Astrocyte of the cerebellum (primary cell): ENCODE results near the gene PIAS1.

ENCODE experiments used
- DNase-seq: peaks from one replicate; pipeline ENCODE4 v3.0.0-alpha.2; 2011; ENCODE audit warnings: low read depth
- H3K4me3 ChIP-seq: 2 replicates; pipeline ENCODE4 v1.5.1; 2011; ENCODE audit warnings: mild to moderate bottlenecking, low read depth, low read length, moderate library complexity
- CTCF ChIP-seq: IDR thresholded peaks from 2 replicates; pipeline ENCODE4 v1.5.1; 2012; ENCODE audit warnings: low read length, low read depth, moderate library complexity, mild to moderate bottlenecking; ENCODE audit errors: missing control alignments
- in situ Hi-C: cut with HindIII; loops from 2 replicates; pipeline ENCODE4 v1.10.0; 2017; ENCODE audit warnings: low sequenced_read_pairs

PIAS1 gene

GRCh38 chr15:68205558-68205944 is 151.4 kb downstream of the PIAS1 start:
- in situ Hi-C loops, result no loop called here
- DNase-seq, result no peak
- TF ChIP-seq CTCF, result no peak
- H3K4me3 ChIP-seq, result no peak overlapping the region

- TF ChIP-seq CTCF, result no peak
- no peak overlapping the region for H3K4me3 ChIP-seq
- in situ Hi-C loops, result no loop called here
- no peak for DNase-seq
These were observed 151.9 kb downstream of the PIAS1 start for GRCh38 chr15:68205954-68206539.

- no peak for TF ChIP-seq CTCF
- in situ Hi-C loops, result no loop called here
- no peak overlapping the region for H3K4me3 ChIP-seq
- no peak for DNase-seq
These were observed 152.6 kb downstream of the PIAS1 start for GRCh38 chr15:68206711-68207151.

GRCh38 chr15:68207176-68207935 is 153.2 kb downstream of the PIAS1 start:
- TF ChIP-seq CTCF, result no peak
- no peak overlapping the region for H3K4me3 ChIP-seq
- in situ Hi-C loops, result no loop called here
- no peak for DNase-seq

- in situ Hi-C loops, result no loop called here
- TF ChIP-seq CTCF, result no peak
- no peak overlapping the region for H3K4me3 ChIP-seq
- no peak for DNase-seq
These were observed 154.0 kb downstream of the PIAS1 start for GRCh38 chr15:68208136-68208535.

GRCh38 chr15:68208636-68209240 is 154.6 kb downstream of the PIAS1 start:
- in situ Hi-C loops, result no loop called here
- no peak for DNase-seq

More at GRCh38 chr15:68208636-68209240, 154.6 kb downstream of the PIAS1 start:
- TF ChIP-seq CTCF, result no peak
- H3K4me3 ChIP-seq, result no peak overlapping the region
